NCI-H2107 treated with DMSO at 0.1 percent for 48 hours (cell line): ENCODE results near the gene CYTH1.
"Not testable (repeated sequence)": the region's sequence is repeated elsewhere in the genome, so short reads cannot be mapped to it uniquely, and the experiment has no call there.

Source experiments
- DNase-seq: peaks from one replicate; lab custom pipeline; 2025; ENCODE audit not compliant: unreplicated experiment; lab: John Stamatoyannopoulos, UW

The CYTH1 gene

DNA sequence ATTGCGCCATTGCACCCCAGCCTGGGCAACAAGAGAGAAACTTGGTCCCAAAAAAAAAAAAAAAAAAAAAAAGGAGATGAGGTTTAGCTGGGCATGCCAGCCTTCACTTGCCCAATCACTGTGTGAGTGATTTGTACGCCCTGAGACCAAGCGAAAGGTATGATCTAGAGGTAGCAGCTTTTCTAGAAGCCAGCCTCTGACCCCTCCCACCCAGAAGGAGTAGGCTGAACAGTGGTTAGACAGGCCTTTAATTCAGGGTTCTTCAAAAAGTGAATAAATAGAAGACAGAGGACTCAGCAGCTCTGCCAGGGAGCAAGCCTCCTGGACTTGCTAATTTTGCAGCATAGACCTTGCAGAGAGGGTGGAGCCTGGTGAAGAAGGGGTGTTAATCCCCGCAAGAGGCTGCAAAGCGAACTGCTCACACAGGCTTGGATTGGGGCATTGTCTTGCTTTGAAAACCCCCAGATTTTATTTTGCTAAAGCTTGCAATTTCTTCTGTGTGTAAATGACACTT, 7.1 kb upstream of the CYTH1 start:
- DNase-seq = no peak

DNA sequence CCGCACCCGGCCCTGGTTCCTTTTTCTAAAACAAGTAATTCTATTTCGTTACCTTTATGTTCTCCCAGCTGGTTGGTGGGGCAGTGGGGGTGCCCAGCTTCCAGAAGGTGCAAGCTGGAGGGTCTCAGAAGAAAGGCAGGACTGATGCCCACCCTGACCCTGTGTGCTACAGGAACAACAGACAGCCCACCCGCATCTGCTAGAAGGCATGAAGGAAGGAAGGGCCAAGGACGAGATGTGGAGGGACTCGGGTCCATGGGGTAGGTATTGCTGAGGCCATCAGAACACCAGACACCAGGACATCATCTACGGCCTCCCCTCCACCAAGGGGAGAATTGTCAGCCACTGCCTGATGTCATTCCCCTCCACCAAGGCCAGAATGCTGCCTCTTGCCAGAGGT, 6.4 kb upstream of the CYTH1 start:
- DNase-seq = no peak

DNA sequence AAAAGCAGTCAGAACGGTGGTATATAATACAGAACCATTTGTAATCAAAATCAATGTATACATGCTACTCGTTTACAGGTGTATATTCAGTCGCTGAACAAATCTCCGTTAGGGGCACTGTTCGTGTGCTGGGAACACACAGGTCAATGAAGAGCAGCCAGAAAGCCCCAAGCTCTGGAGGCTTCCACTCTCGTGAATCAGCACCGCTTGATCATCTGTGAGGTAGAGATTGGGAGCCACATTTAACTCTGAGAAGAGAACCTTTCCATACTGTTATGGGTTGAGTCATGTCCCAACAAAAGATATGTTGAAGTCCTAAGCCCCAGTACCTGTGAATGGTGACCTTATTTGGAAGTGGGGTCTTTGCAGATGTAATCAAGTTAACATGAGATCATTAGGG, 5.4 kb upstream of the CYTH1 start:
- DNase-seq = no peak

GRCh38 chr17:78785663-78786057, 3.6 kb upstream of the CYTH1 start:
- peak; percentile 51 for DNase-seq

DNA sequence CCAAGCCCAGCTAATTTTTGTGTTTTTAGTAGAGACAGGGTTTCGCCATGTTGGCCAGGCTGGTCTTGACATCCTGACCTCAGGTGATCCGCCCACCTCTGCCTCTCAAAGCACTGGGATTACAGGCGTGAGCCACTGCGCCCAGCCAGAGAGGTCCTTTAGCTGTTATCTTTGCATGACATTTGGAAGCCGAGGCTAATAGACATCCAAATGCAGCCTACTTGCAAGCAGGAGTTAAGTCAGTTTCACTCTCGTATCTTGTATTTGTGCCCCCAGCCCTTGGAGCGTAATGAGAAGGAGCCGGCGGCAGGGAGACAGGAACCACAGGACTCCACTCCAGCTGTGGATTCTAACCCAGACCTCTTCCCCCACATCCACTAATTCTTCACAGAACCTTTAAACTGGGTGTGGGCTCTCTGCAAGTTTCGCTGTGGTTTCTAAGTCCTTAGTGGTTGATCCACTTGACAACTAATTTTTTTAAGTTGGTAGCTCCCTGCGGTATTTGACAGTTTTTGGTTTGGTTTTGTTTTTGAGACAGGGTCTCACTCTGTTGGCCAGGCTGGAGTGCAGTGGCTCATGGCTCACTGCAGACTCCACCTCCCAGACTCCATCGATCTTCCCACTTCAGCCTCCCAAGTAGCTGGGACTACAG, 3.1 kb upstream of the CYTH1 start:
- no peak for DNase-seq

- DNase-seq = no peak
Observed at GRCh38 chr17:78784352-78784751, 2.3 kb upstream of the CYTH1 start.

- DNase-seq = no peak
Observed at GRCh38 chr17:78783711-78784324, 1.7 kb upstream of the CYTH1 start.

DNA sequence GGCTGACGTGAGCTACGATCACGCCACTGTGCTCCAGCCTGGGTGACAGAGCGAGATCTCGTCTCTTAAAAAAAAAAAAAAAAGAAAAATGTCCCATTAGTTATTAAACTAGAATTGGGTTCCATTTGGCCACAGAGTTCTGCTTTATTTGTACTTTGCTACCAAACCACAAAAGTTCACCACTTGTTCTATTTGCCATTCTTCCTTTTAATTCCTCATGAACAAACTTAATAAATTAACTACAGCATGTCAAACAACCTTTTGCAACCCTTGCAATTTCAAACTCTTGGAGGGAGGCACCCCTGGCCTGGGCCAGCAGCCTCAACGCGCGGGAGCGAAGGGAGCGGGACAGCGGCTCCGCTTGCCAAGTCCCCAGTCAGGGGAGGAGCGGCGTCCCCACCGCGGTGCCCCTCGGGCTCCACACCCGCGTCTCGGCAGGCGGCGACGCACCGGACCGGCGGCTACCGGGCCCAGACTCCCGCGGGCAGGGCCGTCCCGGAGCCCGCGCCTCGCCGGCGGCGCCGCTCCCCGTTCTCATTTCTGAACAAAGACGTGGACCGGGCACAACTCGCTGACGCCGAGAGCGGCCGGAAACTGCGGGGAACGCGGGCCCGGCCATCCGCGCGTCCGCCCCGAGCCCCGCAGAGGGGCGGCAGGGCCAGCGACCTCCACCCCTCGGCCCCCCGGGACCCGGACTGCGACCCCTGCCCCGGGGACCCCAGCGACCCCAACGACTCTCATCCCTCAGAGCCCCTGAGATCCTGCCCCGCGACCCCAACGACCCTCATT, 775 bp downstream of the CYTH1 start:
- DNase-seq = no peak

GRCh38 chr17:78780335-78780734, 1.7 kb downstream of the CYTH1 start:
- DNase-seq = no peak

DNA sequence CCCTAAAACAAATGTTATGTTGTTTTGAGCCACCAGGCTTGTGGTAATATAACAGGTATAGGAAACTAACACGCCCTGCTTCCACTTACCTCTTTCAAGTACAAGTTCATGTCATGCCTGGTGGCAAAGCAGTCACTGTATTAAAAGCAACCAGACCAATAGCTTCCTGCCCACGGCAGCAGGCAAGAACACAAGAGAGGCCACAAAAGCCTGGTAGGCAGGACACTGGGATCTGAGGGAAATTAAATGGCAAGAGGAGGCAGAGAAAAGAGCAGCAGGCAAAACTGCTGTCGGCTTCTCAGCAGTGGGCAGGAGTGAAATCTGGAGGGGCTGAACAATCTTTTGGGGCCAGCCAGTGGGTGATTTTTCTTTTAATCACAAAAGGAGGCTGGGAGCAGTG, 2.2 kb downstream of the CYTH1 start:
- peak; percentile 73 for DNase-seq

GRCh38 chr17:78779286-78779651, 2.8 kb downstream of the CYTH1 start:
- DNase-seq = not testable (repeated sequence)

DNA sequence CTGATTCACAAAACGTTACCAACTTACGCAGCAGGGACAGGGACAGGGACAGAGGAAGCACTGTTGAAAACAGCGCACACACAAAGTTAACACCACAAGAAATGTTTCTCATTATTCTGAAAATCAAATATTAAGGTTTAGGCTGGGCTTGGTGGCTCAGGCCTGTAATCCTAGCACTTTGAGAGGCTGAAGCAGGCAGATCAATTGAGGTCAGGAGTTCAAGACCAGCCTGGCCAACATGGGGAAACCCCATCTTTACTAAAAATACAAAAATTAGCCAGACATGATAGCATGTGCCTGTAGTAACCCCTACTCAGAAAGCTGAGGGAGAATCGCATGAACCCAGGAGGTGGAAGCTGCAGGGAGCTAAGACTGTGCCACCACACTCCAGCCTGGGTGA, 4.2 kb downstream of the CYTH1 start:
- DNase-seq = no peak

GRCh38 chr17:78774956-78775571, 7.0 kb downstream of the CYTH1 start:
- no peak for DNase-seq

DNA sequence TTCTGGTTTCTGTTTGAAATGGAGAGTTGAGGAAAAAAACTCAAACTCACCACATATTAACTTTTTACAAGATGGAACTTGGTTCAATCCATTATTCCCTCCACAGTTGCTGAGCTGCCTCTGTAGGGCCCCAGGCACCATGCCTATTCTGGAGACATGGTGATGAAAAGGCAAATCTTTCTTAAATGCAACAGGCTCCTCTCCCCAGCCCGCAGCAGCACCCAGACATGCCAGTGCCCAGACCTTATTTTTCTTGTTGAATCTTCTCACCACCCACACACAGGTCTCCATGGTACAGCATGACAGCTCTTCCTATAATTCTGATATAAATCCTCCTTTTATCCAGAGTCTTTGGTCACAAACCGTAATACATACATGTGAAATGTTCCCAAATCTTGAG, 7.6 kb downstream of the CYTH1 start:
- no peak for DNase-seq

- DNase-seq = no peak
Observed at GRCh38 chr17:78771758-78772382, 10.2 kb downstream of the CYTH1 start.

DNA sequence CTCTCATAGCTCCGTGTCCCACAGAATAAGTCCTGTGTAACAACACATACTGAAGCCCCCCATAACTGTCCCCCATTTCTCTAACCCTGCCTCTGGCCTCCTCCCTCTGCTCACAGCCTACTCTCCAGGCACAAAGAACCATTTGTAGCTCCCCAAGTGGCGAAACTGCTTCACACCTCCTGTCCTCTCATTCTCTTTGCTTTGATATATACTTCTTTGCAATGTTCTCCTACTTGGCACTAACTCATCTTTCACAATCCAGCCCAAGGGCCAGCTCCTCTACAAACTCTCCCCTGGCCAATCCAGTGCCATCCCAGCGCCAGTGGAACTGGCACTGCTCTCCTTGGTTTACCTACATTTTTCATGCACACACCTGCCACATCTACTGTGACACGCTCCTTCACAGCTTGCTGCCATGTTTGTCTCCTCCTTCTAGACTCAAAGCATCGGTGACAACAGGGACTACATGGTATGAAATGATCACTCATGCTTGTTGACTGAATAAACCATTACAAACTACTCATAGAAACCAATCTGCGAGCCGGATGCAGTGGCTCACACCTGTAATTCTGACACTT, 12.8 kb downstream of the CYTH1 start:
- DNase-seq = no peak

- peak; percentile 67 for DNase-seq
Observed at GRCh38 chr17:78767806-78768205, 14.3 kb downstream of the CYTH1 start.

- no peak for DNase-seq
Observed at GRCh38 chr17:78766743-78767294, 15.3 kb downstream of the CYTH1 start.

GRCh38 chr17:78766225-78766624, 15.8 kb downstream of the CYTH1 start:
- no peak for DNase-seq

GRCh38 chr17:78765821-78766220, 16.3 kb downstream of the CYTH1 start:
- no peak for DNase-seq

GRCh38 chr17:78764871-78765270, 17.2 kb downstream of the CYTH1 start:
- no peak for DNase-seq
